Activated naive CD4-positive, alpha-beta T cell treated with anti-CD3 and anti-CD28 coated beads, Interleukin-2, amount 50 U/mL, for 16 hours (primary cell): ENCODE results near the gene SRF.

ENCODE experiments used
- DNase-seq: peaks from one replicate; pipeline ENCODE4 v3.0.0-alpha.2; 2020

SRF gene

GRCh38 chr6:43219814-43220213 is 48.7 kb downstream of the SRF start:
- no peak for DNase-seq

- no peak for DNase-seq
These were observed 49.4 kb downstream of the SRF start for GRCh38 chr6:43220439-43220951.

GRCh38 chr6:43221046-43221972 is 50.2 kb downstream of the SRF start:
- no peak for DNase-seq

GRCh38 chr6:43222418-43223059 is 51.5 kb downstream of the SRF start:
- no peak for DNase-seq

- DNase-seq = no peak
These were observed 52.1 kb downstream of the SRF start for GRCh38 chr6:43223175-43223574.

GRCh38 chr6:43226192-43226851 is 55.3 kb downstream of the SRF start:
- no peak for DNase-seq

GRCh38 chr6:43228951-43229802 is 58.1 kb downstream of the SRF start, which contains the start of gene DNPH1:
TSS of gene DNPH1 (minus strand) at chr6:43229481. CDS start at chr6:43229456, 25 bp downstream.
- peak; percentile 83 for DNase-seq

GRCh38 chr6:43229803-43230620 is 58.9 kb downstream of the SRF start:
- no peak for DNase-seq

GRCh38 chr6:43231053-43231452 is 60.0 kb downstream of the SRF start:
- DNase-seq = no peak
